WI38 (cell line): ENCODE data around the gene ADRB2.

ENCODE experiments used
- H3K4me3 ChIP-seq: 2 replicates; pipeline ENCODE4 v1.5.1; 2011; ENCODE audit warnings: low read depth, mild to moderate bottlenecking, control low read depth, low read length
- TF ChIP-seq, protein P1 (sequence below): IDR thresholded peaks from 2 replicates; pipeline ENCODE4 v1.5.1; 2012; ENCODE audit warnings: low read depth, mild to moderate bottlenecking, control low read depth, low read length

Gene ADRB2

DNA sequence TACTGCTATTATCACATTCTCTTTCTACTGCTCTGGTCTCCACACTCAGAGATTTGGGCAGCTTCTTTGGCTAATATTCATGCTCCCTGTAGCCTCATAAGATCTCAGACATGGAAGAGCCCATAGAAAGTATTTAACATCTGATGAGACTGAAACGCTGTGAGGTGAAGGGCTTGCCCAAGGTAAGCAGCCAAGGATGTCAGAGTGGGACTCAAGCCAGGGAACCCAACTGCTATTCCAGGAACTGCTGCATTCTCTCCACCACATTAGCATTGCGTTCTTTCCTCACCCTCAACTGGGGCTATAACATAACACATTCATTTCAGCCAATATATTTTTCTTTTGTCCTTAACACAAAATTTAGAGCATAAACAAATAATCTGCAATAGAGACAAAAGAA, 3.8 kb downstream of the ADRB2 start:
- no peak overlapping the region; the same call in 1 of the 2 replicates for H3K4me3 ChIP-seq
- TF ChIP-seq, protein P1, sequence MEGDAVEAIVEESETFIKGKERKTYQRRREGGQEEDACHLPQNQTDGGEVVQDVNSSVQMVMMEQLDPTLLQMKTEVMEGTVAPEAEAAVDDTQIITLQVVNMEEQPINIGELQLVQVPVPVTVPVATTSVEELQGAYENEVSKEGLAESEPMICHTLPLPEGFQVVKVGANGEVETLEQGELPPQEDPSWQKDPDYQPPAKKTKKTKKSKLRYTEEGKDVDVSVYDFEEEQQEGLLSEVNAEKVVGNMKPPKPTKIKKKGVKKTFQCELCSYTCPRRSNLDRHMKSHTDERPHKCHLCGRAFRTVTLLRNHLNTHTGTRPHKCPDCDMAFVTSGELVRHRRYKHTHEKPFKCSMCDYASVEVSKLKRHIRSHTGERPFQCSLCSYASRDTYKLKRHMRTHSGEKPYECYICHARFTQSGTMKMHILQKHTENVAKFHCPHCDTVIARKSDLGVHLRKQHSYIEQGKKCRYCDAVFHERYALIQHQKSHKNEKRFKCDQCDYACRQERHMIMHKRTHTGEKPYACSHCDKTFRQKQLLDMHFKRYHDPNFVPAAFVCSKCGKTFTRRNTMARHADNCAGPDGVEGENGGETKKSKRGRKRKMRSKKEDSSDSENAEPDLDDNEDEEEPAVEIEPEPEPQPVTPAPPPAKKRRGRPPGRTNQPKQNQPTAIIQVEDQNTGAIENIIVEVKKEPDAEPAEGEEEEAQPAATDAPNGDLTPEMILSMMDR, result no peak

DNA sequence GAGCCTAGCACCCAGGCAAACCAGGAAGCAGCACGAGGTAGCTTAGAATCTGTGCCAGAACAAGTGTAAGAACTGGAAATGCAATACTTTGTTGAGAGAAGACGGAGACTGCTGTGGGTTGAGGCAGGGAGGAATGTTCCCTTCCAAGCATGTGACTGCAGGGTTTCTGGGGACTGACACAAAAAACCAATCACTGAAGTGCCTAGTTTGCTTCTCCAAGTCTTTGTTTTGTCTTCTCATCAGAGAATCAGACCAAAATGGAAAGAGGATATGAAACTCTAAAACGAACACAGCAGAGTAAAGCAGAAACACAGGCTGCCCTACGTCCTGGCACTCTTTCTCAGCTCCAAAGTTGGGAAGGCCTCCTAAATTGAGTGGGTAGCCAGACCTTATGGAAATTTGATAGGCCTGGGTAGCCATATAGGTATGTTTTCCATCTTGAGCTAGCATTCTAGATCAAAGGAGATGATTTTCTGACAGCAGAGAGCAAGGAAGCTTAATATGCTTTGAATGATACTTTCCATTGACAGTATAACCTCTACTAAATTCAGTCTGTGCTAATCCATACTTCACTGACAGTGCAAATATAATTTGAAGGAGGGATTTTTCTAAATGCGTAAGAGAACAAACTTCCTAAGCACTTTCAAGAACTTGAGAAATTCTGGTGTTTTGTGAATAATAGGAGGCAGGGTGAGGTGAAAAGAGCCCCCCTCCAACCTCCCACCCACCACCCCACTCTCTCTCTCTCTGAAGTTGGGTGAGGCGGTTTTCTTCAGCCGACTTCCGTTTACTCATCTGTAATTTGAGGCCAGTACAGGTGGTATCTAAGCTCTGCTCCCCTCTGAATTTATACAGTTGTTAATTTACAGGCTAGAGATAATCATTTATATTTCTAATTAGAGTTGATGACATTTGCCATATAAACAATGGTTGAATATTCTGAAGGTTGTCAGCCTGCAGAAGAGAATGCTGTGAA, 5.5 kb downstream of the ADRB2 start:
- TF ChIP-seq, protein P1, result no peak
- H3K4me3 ChIP-seq, result no peak overlapping the region

DNA sequence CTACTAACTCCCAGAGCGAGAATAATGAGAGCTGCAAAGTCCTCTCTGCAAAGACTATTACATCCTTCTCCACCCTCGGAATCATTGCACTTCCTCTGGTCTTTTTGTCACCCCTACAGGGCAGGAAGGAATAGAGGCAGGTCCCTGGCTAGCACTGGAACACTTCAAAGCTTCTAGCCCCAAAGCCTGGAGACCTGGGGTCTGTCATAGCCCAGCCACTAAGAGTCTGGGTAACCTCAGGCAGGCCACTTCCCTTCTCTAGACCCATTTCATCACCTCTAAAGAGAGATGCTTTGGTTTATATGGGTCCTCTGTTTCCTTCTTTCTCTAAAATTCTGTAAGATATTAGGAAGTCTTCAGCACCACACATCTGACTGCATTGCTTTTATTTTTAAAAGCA, 6.7 kb downstream of the ADRB2 start:
- H3K4me3 ChIP-seq, result no peak overlapping the region

DNA sequence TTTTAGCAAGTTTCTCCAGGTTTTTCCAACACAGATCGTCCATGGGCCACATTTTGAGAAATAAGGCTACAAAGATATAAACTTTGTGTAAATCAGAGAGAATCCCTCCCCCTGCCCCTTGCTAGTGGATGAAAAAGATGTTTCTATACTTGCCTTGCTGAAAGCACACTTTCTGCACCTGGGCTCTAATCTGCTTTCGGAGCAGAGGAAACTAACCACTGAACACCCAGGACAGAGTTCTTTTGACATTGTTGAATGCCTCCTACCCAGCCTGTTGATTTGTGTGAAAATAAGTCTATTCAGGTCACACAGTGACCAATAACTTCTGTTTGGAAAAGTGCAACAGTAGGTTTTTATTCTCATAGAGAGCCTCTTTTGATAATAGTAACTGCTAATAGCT, 7.5 kb downstream of the ADRB2 start:
- TF ChIP-seq, protein P1, result no peak
- no peak overlapping the region for H3K4me3 ChIP-seq

More for the DNA sequence above, 6.7 kb downstream of the ADRB2 start:
- TF ChIP-seq, protein P1, result no peak

DNA sequence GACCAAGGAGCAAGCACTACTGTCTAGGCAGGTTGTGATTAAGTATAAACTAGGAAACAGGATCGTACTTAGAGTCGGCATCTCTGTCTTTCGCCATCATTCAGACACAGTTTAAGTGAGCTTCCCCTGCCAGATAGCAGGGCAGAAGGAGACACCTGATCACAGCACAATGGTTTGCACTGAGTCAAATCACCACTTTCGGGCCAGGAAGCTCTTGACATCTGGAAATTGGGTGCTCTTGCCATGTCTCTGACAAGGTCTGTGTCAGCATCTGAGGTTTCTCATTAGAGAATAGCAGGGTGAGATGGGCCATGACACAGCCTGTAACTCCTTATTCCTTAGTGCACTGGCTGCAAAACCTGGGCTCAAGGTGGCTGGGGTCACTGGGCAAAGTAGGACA, 8.3 kb downstream of the ADRB2 start:
- TF ChIP-seq, protein P1, result no peak
- H3K4me3 ChIP-seq, result no peak overlapping the region

DNA sequence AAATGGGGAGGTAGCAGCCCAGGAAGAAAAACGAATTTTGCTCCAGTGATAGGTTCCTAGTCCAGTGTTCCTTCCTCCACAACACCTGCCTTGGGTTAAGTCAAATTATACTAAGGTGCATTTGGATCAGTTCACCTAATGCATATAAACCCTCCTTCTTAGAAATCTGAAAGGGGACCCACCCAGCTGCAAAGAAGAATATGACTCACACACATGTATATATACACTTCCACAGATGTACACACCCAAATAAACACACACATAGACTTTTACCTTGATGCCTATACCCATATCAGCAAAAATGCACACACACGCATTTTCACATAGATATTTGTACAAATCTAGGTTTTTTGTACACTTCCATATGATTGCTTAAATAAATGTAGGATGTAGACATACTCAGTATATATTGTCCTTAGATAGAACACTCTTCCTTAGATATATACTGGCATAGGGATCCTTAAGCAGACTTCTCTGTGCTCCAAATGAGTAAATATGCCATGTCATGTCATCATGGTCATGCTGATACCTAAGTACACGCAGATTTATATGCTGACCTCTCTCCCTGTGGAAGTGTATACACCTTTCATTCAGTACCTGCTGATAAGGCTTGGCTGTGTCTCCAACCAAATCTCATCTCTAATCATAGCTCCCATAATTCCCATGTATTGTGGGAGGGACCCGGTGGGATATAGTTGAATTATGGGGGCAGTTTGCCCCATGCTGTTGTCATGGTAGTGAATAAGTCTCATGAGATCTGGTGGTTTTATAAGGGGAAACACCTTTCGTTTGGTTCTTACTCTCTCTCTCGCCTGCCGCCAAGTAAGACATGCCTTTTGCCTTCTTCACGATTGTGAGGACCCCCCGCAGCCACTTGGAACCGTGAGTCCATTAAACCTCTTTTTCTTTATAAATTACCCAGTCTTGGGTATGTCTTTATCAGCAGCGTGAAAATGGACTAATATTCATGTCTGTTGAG, 10.2 kb downstream of the ADRB2 start:
- TF ChIP-seq, protein P1, result no peak

More for the DNA sequence above, 10.2 kb downstream of the ADRB2 start:
- H3K4me3 ChIP-seq, result no peak overlapping the region
